ENCODE data around the gene GNAI2.
A peak's percentile ranks its signal among the peaks of the same experiment; 100 is the strongest.

The GNAI2 gene

DNA sequence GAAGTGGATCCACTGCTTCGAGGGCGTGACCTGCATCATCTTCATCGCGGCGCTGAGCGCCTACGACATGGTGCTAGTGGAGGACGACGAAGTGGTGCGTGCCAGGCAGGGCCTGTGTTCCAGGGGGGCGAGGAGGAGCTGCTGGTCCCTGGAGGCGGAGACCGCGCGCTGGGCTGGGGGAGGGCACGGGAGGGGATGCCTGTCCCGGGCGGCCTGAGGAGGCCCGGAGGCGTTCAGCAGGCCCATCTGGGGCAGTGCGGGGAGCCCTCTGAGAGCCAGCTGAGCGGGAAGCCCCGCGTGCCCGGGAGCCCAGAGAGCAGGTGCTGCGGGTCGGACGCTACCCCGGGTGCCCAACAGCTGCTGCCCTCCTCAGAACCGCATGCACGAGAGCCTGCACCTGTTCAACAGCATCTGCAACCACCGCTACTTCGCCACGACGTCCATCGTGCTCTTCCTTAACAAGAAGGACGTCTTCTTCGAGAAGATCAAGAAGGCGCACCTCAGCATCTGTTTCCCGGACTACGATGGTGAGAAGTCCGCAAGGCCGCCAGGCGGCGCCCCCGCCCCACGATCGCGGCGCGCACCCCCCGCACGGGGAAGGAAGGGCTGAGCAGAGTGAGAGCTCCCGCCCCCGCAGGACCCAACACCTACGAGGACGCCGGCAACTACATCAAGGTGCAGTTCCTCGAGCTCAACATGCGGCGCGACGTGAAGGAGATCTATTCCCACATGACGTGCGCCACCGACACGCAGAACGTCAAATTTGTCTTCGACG is 41.7 kb upstream of the GNAI2 start:
- Histone ChIP-seq H3K4me2 (ENCODE audit: low read length) (peak overlapping the region; percentile 36), H3K9me3 (ENCODE audit: control insufficient read depth, insufficient read depth, low read length) (no peaks in the 10 kb centered on the region), H4K20me1 (ENCODE audit: control insufficient read depth, insufficient read depth, low read depth, low read length) (no peaks in the 10 kb centered on the region), H3K27ac (ENCODE audit: low read depth, low read length) (no peak overlapping the region), H3K36me3 (ENCODE audit: control insufficient read depth, low read length) (no peaks in the 10 kb centered on the region), H3K4me3 (ENCODE audit: low read length) (no peak overlapping the region; the same call in 1 of the 2 replicates), H3F3A (ENCODE audit: control insufficient read depth, insufficient read depth) (no peaks in the 10 kb centered on the region), H3K79me2 (ENCODE audit: control insufficient read depth, low read length) (no peaks in the 10 kb centered on the region), H3K4me1 (ENCODE audit: control insufficient read depth, low read length) (peaks cover 14% of the 10 kb centered on the region), H3K27me3 (ENCODE audit: control insufficient read depth, low read length) (peaks cover 18% of the 10 kb centered on the region; the same call in 1 of the 2 replicates), H3K9me2 (replicated peaks; ENCODE audit: control insufficient read depth, low read length) (no peaks in the 10 kb centered on the region)
- TF ChIP-seq EZH2phosphoT487 (IDR thresholded peaks at IDR 0.05; ENCODE audit: borderline replicate concordance, low read length) (no peak), CTCF (IDR thresholded peaks at IDR 0.05; ENCODE audit: low read depth, low read length, poor library complexity, severe bottlenecking) (peak; percentile 88)

DNA sequence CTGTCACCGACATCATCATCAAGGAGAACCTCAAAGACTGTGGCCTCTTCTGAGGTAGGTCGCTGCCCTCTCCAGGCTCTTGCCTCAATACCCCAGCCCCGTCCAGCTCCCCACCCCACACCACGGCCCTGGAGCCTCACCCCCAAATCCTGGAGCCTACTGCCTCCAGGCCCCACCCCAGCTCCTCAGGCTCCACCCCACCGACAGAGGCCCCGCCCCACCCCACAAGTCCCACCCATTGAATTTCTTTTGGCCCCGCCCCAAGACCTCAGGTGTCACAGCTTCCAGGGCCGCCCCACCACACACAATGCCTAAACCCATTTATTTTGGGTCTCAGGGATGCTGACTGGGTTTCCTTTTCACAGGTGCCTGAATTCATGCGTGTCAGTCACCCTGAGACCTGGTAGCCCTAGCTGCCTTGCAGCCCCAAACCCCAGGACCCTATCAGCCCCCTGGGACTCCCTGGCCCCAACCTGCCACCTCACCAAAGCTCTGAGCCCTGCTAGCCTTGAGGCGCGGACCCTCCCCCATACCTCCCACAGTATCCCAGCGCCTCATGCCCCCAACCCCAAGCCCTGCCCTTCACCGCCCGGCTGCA is 41.0 kb upstream of the GNAI2 start:
- Histone ChIP-seq H4K20me1 (ENCODE audit: control insufficient read depth, insufficient read depth, low read depth, low read length) (no peaks in the 10 kb centered on the region), H3K4me3 (ENCODE audit: low read length) (no peak overlapping the region; the same call in 1 of the 2 replicates), H3K9me2 (replicated peaks; ENCODE audit: control insufficient read depth, low read length) (no peaks in the 10 kb centered on the region), H3K36me3 (ENCODE audit: control insufficient read depth, low read length) (no peaks in the 10 kb centered on the region), H3K4me1 (ENCODE audit: control insufficient read depth, low read length) (peaks cover 14% of the 10 kb centered on the region), H3K27ac (ENCODE audit: low read depth, low read length) (no peak overlapping the region), H3K4me2 (ENCODE audit: low read length) (peak overlapping the region; percentile 36), H3K9me3 (ENCODE audit: control insufficient read depth, insufficient read depth, low read length) (no peaks in the 10 kb centered on the region), H3K79me2 (ENCODE audit: control insufficient read depth, low read length) (no peaks in the 10 kb centered on the region), H3K27me3 (ENCODE audit: control insufficient read depth, low read length) (peaks cover 18% of the 10 kb centered on the region; the same call in 1 of the 2 replicates), H3F3A (ENCODE audit: control insufficient read depth, insufficient read depth) (no peaks in the 10 kb centered on the region)
- no peak for TF ChIP-seq CTCF (IDR thresholded peaks at IDR 0.05; ENCODE audit: low read depth, low read length, poor library complexity, severe bottlenecking)
- no peak for TF ChIP-seq EZH2phosphoT487 (IDR thresholded peaks at IDR 0.05; ENCODE audit: borderline replicate concordance, low read length)

- Histone ChIP-seq H3K27me3 (ENCODE audit: control insufficient read depth, low read length) (peaks cover 18% of the 10 kb centered on the region; the same call in 1 of the 2 replicates), H3K4me1 (ENCODE audit: control insufficient read depth, low read length) (peaks cover 14% of the 10 kb centered on the region), H3K36me3 (ENCODE audit: control insufficient read depth, low read length) (no peaks in the 10 kb centered on the region), H3F3A (ENCODE audit: control insufficient read depth, insufficient read depth) (no peaks in the 10 kb centered on the region), H3K9me2 (replicated peaks; ENCODE audit: control insufficient read depth, low read length) (no peaks in the 10 kb centered on the region), H3K27ac (ENCODE audit: low read depth, low read length) (no peak overlapping the region), H4K20me1 (ENCODE audit: control insufficient read depth, insufficient read depth, low read depth, low read length) (no peaks in the 10 kb centered on the region), H3K79me2 (ENCODE audit: control insufficient read depth, low read length) (no peaks in the 10 kb centered on the region), H3K4me3 (ENCODE audit: low read length) (no peak overlapping the region), H3K9me3 (ENCODE audit: control insufficient read depth, insufficient read depth, low read length) (no peaks in the 10 kb centered on the region), H3K4me2 (ENCODE audit: low read length) (no peak overlapping the region)
- TF ChIP-seq CTCF (IDR thresholded peaks at IDR 0.05; ENCODE audit: low read depth, low read length, poor library complexity, severe bottlenecking) (no peak), EZH2phosphoT487 (IDR thresholded peaks at IDR 0.05; ENCODE audit: borderline replicate concordance, low read length) (no peak)
Measured at GRCh38 chr3:50195501-50196252, 40.3 kb upstream of the GNAI2 start.
